ENCODE data around the gene C14orf39.

C14orf39 gene, protein sequence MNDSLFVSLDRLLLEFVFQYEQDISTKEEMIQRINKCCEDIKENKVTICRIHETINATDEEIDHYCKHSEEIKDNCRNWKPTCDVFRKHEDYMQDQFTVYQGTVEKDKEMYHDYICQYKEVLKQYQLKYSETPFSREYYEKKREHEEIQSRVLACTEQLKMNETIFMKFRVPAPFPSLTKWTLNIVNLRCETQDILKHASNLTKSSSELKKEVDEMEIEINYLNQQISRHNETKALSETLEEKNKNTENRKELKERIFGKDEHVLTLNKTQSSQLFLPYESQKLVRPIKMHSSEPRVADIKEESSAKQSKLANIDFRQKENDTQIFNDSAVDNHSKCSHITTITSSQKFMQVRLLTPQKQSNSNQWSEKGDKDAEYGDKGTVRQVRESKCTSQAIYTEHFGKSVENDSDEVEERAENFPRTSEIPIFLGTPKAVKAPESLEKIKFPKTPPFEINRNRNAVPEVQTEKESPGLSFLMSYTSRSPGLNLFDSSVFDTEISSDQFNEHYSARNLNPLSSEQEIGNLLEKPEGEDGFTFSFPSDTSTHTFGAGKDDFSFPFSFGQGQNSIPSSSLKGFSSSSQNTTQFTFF

GRCh38 chr14:60485598-60486251 is at the start of gene C14orf39:
Gene C14orf39 (minus strand): TSS chr14:60486063. CDS start chr14:60485078, 985 bp downstream.
- DNase-seq (ENCODE audit: low read depth in 2 of 2), result no peak

- no peak for DNase-seq (ENCODE audit: low read depth in 2 of 2)
These were observed 46.6 kb upstream of the C14orf39 start for GRCh38 chr14:60532442-60532841.

- DNase-seq (ENCODE audit: low read depth in 2 of 2), result no peak
These were observed 29.8 kb upstream of the C14orf39 start for GRCh38 chr14:60515511-60516289.

DNA sequence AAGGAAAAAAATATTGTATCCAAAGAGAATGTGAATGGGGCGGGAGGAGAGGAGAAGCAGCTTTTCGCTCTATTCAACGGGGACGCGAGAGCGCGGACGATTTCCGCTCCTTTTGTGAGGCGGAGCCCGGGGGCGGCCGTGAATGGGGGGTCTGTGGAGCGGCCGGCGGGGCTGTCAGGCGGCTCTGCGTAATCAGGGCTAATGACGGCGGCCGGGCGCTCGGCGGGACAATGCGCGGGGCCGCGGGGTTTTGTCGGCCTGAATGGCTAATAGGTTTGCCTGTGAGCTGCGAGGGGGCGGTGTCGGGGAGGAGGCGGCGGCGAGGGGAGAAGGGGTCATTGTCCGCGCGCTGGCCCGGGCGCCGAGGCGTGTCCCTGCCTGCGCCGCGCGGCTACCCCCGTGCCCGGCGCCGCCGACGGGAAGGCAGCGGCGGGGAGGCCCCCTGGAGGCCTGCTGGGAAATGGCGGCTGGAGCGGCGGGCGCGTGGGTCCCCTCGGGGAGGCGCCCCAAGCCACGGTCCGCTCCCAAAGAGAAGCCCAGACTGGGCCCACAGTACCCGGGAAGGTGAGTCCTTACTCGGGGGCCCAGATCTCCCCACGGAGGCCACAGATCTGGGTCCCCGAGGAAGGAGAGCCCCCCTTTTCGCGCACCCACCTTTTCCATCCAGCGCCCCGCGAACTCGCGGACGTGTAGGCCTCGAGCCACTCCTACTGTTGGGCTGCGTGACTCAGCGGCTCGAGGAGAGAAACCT is 29.1 kb upstream of the C14orf39 start:
- no peak for DNase-seq (ENCODE audit: low read depth in 2 of 2)

DNA sequence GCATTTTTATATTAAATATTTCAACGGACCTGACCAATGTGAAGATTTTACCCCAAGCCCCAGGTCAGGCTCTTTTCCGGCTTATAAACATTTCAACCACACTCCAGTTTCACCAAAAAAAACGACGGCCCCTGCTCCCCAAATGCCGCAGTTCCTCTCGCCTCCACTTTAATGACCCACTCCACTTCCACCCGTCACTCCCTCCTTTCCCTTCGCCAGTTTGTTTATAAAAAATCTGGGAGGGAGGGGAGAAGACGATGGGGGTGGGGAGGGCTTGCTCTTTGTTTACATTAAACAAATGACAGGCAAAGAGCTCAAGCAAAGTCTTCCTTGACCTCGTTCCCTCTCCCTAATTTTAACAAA is 28.5 kb upstream of the C14orf39 start:
- DNase-seq (ENCODE audit: low read depth in 2 of 2), result no peak

- no peak for DNase-seq (ENCODE audit: low read depth in 2 of 2)
These were observed 27.2 kb upstream of the C14orf39 start for GRCh38 chr14:60512973-60513571.

DNA sequence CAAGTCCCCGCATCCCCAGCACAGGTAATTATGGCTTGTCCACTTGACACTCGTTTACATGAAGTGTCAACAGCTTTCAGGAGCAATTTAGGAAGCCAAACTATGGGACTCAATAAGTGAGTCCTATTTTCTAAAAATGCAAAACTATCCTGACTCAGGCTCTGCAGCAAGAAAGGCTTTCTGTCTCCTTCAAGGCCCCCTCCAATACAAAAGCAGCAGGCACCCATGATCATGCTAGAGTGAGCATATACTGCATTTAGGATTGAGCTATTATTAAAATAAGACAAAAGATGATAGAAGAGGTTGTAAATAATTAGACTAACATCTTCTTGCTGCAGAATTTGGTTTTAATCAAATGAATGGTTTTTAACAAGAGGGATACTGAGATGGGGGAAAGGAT is 26.3 kb upstream of the C14orf39 start:
- DNase-seq (ENCODE audit: low read depth in 2 of 2), result no peak

DNA sequence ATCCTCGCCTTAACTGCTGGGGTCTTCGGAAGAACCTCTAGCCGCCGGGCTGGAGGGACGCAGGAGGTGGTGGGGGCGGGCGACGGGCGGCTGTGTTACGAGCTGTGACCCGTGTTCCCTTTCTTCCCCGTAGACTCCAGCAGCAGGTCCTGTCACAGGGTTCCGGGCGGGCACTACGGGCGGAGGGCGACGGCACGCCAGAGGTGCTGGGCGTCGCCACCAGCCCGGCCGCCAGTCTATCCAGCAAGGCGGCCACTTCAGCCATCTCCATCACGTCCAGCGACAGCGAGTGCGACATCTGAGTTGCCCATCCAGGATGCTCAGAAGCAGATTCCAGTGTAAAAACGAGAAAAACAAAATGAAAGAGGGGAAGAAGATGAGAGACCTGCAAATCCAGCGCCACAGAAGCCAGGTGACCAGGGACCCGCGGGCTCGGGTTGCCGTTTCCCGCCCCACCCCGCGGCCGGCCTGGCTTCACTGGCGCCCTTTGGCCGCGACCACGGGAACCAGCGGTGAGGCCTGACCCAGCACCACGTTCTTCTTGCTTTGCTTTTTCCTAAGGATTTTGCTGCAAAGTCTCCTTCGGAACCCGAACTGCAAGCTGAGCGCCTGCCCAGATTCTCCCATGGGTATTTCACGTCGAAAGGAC is 25.2 kb upstream of the C14orf39 start:
- DNase-seq (ENCODE audit: low read depth in 2 of 2), result no peak

- DNase-seq (ENCODE audit: low read depth in 2 of 2), result no peak
These were observed 24.5 kb upstream of the C14orf39 start for GRCh38 chr14:60510254-60510950.

DNA sequence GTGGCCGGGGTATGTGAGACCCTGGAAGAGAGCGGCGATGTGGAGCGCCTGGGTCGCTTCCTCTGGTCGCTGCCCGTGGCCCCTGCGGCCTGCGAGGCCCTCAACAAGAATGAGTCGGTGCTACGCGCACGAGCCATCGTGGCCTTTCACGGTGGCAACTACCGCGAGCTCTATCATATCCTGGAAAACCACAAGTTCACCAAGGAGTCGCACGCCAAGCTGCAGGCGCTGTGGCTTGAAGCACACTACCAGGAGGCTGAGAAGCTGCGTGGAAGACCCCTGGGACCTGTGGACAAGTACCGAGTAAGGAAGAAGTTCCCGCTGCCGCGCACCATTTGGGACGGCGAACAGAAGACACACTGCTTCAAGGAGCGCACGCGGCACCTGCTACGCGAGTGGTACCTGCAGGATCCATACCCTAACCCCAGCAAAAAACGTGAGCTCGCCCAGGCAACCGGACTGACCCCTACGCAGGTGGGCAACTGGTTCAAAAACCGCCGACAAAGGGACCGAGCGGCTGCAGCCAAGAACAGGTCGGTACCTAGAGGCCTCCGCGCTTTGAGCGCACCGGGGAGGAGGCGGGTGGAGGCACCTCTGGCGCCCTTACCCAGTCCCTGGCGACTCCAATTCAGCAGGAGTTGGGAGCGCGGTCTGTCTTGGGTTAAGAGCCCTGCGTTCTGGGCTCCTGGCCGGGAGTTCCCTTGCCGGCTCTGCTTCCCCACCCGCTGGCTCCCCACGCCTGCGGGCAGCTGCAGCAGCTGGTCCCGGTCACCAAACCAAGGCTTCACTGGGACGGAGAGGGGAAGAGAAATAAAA is 23.8 kb upstream of the C14orf39 start:
- no peak for DNase-seq (ENCODE audit: low read depth in 2 of 2)

DNA sequence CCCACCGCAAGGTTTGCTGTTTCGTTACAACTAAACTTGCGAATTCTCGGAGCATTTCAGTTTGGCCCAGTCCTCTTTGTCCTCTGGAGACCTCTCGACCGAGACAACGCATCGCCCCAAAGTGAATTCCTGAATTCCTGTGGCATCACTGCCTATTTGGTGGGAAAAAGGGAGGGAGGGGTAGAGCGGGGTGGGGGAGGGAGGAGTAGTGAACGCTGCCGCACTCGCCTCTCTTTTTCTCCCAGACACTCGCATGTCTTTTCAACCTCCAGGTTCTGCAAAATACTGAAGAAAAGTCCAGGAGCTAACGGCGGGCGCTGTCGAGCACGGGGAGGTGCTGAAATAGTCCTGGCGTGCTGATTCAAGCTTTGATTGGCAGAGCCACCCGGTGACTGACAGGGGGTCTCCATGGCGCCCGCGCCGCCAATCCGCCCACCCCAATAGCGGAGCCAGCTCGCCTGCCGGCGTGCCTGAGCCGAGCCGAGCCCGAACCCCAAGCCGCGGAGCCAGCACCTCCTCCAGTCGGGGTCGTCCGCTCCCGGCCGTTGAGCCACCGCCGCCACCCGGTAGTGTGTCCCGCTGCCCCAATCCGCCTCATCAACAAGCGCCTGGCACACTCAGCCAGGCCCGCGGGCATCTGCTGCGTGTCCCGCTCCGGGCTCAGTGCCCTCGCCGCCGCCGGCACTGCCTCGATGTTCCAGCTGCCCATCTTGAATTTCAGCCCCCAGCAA is 23.0 kb upstream of the C14orf39 start, which contains the start of gene SIX6:
Gene SIX6, plus strand, starts transcription at position 440 of the 731 bp plus-strand sequence. Its CDS starts 253 bp downstream, at position 693.
- DNase-seq (ENCODE audit: low read depth in 2 of 2), result no peak

- no peak for DNase-seq (ENCODE audit: low read depth in 2 of 2)
These were observed 22.5 kb upstream of the C14orf39 start for GRCh38 chr14:60508363-60508706.

GRCh38 chr14:60506985-60507829 is 21.3 kb upstream of the C14orf39 start:
- DNase-seq (ENCODE audit: low read depth in 2 of 2), result no peak

- no peak for DNase-seq (ENCODE audit: low read depth in 2 of 2)
These were observed 20.7 kb upstream of the C14orf39 start for GRCh38 chr14:60506462-60506984.

DNA sequence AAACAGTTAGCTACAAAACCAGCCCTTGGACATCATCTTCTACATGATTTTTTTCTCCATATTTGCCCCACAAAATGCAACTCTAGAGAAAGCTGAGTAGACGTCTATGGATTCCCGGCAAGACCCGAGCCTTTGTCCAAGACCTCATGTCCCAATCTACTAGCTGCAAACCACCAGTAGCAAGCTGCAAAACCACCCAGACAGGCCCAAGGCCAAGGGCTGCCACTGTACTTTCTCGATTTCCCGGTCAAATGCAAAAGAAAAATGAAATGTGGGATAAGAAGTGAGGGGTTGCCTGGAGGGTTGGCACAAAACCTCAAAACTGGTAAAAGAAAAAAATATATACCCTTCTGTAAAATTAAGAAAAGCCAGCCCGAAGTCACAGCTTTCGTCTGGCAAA is 20.1 kb upstream of the C14orf39 start:
- DNase-seq (ENCODE audit: low read depth in 2 of 2), result no peak

DNA sequence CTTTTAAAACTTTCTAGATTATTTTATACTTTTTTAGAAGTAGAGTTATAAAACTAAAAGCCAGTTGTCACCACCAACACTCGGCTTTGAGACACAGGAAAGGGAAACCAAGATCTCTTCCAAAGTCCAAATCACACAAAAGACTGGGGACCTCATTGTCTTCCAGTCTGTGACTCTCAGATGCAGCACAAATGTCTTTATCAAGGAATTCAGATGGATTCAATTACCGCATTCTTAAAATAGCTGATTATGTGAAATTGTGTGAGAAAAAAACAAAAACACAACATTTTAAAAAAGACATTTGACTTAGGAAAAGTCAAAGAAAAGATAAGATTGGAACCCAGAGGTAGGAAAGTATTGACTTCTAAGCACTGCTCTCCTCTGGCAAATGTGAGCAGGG is 19.6 kb upstream of the C14orf39 start:
- DNase-seq (ENCODE audit: low read depth in 2 of 2), result no peak

- DNase-seq (ENCODE audit: low read depth in 2 of 2), result no peak
These were observed 16.7 kb upstream of the C14orf39 start for GRCh38 chr14:60502541-60502940.

All from stimulated activated CD8-positive, alpha-beta memory T cell treated with anti-CD3 and anti-CD28 coated beads, Interleukin-15, amount 100 ng/mL, for 4 hours (primary cell).